ENCODE data around the gene TTF2. TPM values are rescaled to one million over a fixed set of nuclear protein-coding genes. Genes with fewer than 3 reads are reported as not detected.

TTF2 gene
- total and polyA plus RNA-seq, 9 of the 15 experiments (the other 6 are each of a cell fraction or from before 2014, with no cell fraction given) = 9.4 to 71.1 (median 42.1) TPM

DNA sequence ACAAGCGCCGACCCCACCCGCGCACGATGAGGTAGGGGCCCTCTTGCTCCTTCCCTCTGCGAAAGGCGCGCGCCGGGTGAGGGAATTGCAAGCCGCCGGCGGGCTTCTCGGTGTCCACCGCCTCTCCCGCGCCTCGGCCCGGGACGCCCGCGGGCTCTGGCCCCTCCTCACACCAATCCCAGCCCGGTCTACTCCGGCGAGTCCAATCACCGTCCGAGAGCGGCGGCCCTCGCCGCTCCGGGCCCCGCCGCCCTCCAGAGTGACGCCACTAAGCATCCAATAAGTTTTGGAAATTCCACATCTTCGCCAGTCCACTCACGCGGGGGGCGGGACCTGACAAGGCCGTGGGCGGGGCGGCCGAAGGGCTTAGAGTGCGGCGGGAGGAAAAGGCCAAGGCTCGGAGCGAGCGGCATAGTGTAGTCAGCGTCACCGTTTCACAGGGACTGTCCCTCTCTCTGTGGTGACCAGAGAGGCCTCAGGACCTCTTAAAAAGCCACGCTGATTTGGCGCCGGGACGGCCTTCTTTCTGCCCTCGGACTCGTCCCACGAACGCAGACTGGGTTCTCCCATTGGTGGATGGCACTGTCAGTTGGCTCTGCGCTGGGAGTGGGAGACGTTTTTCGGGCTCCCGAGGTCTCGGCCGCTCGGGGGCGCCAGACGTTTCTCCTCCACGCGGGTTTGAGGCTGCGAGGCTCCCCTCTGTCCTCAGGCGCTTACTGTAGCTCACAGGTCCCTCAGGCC, 61.6 kb downstream of the TTF2 start, which contains the start of gene TRIM45 (continued):
- TF ChIP-seq FOS (IDR thresholded peaks at IDR 0.05; ENCODE audit: extremely low read depth, insufficient read length) = peak; percentile 88
- TF ChIP-seq, protein P1, sequence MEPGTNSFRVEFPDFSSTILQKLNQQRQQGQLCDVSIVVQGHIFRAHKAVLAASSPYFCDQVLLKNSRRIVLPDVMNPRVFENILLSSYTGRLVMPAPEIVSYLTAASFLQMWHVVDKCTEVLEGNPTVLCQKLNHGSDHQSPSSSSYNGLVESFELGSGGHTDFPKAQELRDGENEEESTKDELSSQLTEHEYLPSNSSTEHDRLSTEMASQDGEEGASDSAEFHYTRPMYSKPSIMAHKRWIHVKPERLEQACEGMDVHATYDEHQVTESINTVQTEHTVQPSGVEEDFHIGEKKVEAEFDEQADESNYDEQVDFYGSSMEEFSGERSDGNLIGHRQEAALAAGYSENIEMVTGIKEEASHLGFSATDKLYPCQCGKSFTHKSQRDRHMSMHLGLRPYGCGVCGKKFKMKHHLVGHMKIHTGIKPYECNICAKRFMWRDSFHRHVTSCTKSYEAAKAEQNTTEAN (CRISPR knock-in tag; IDR thresholded peaks at IDR 0.05) = no peak
- TF ChIP-seq POU5F1 (IDR thresholded peaks at IDR 0.05; ENCODE audit: borderline replicate concordance, low read depth, low read length, partially characterized antibody) = no peak
- TF ChIP-seq MAZ (CRISPR knock-in tag; conservative IDR thresholded peaks at IDR 0.05 in 1 of 2, IDR thresholded peaks at IDR 0.05 in 1 of 2) = peak; percentile 18 to 61; a peak in 3 of 4 replicates
- TF ChIP-seq HNRNPK (IDR thresholded peaks at IDR 0.05; ENCODE audit: low read depth, low read length, poor library complexity, severe bottlenecking) = no peak
- TF ChIP-seq ETV6 (IDR thresholded peaks at IDR 0.05; ENCODE audit: borderline replicate concordance in 1 of 2, low read depth in 2 of 2, low read length in 1 of 2) = no peak; a peak in 1 of 4 replicates
- no peak for TF ChIP-seq ETV6 (CRISPR knock-in tag; IDR thresholded peaks at IDR 0.05; ENCODE audit: borderline replicate concordance)
- no peak for TF ChIP-seq ZBED1 (IDR thresholded peaks at IDR 0.05)
- TF ChIP-seq OTX1 (CRISPR knock-in tag; IDR thresholded peaks at IDR 0.05) = no peak
- no peak for TF ChIP-seq EWSR1 (IDR thresholded peaks at IDR 0.05; ENCODE audit: borderline replicate concordance, low read depth, partially characterized antibody)
- no peak for TF ChIP-seq ZNF146 (CRISPR knock-in tag; IDR thresholded peaks at IDR 0.05; ENCODE audit: unreplicated experiment)
- 0 out of 4 replicates have a peak, but pooled peaks of 1 of the 2 experiments have one; percentile 53 for TF ChIP-seq KDM4B (IDR thresholded peaks at IDR 0.05; ENCODE audit: borderline replicate concordance in 2 of 2, low read depth in 1 of 2)
- TF ChIP-seq, protein P2, sequence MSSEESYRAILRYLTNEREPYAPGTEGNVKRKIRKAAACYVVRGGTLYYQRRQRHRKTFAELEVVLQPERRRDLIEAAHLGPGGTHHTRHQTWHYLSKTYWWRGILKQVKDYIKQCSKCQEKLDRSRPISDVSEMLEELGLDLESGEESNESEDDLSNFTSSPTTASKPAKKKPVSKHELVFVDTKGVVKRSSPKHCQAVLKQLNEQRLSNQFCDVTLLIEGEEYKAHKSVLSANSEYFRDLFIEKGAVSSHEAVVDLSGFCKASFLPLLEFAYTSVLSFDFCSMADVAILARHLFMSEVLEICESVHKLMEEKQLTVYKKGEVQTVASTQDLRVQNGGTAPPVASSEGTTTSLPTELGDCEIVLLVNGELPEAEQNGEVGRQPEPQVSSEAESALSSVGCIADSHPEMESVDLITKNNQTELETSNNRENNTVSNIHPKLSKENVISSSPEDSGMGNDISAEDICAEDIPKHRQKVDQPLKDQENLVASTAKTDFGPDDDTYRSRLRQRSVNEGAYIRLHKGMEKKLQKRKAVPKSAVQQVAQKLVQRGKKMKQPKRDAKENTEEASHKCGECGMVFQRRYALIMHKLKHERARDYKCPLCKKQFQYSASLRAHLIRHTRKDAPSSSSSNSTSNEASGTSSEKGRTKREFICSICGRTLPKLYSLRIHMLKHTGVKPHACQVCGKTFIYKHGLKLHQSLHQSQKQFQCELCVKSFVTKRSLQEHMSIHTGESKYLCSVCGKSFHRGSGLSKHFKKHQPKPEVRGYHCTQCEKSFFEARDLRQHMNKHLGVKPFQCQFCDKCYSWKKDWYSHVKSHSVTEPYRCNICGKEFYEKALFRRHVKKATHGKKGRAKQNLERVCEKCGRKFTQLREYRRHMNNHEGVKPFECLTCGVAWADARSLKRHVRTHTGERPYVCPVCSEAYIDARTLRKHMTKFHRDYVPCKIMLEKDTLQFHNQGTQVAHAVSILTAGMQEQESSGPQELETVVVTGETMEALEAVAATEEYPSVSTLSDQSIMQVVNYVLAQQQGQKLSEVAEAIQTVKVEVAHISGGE (CRISPR knock-in tag; IDR thresholded peaks at IDR 0.05) = no peak
- TF ChIP-seq SRF (CRISPR knock-in tag; IDR thresholded peaks at IDR 0.05) = no peak; a peak in 1 of 4 replicates
- TF ChIP-seq KAT8 (IDR thresholded peaks at IDR 0.05; ENCODE audit: low read depth) = no peak
- no peak for TF ChIP-seq ILF3 (IDR thresholded peaks at IDR 0.05; ENCODE audit: borderline replicate concordance)
- TF ChIP-seq, protein P3, sequence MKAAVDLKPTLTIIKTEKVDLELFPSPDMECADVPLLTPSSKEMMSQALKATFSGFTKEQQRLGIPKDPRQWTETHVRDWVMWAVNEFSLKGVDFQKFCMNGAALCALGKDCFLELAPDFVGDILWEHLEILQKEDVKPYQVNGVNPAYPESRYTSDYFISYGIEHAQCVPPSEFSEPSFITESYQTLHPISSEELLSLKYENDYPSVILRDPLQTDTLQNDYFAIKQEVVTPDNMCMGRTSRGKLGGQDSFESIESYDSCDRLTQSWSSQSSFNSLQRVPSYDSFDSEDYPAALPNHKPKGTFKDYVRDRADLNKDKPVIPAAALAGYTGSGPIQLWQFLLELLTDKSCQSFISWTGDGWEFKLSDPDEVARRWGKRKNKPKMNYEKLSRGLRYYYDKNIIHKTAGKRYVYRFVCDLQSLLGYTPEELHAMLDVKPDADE (conservative IDR thresholded peaks at IDR 0.05; ENCODE audit: control insufficient read depth, low read depth, low read length) = no peak; the same call in 1 of the 2 replicates

Measured in K562 (cell line).